H1 (cell line): ENCODE data around the gene TTC22. TPM values are rescaled to one million over a fixed set of nuclear protein-coding genes. Genes with fewer than 3 reads are reported as not detected.

Experiments used
- CTCF ChIA-PET: fragments of 300-600 bp; sonication (Branson Sonifier 250); formaldehyde crosslinking; loops from one replicate; lab custom pipeline; 2021; ENCODE audit not compliant: partially characterized antibody; lab: Charles Lee
- POLR2A ChIA-PET: fragments of 300-600 bp; sonication (Branson Sonifier 250); formaldehyde crosslinking; loops from one replicate; lab custom pipeline; 2021; ENCODE audit warnings: inconsistent platforms; ENCODE audit not compliant: partially characterized antibody; lab: Charles Lee
- DNase-seq, 2 experiments: peaks; one replicate each; pipeline versions ENCODE4 v3.0.0 to v3.0.0-alpha.2; 2010 to 2022; ENCODE audit warnings: low spot score in 2 of 2, low read depth in 1 of 2, mixed read lengths in 1 of 2
- FAIRE-seq: peaks from 2 replicates; lab custom pipeline; 2011; peaks lifted over from hg19 to GRCh38; lab: Jason Lieb, UNC
- H2AFZ ChIP-seq: 2 replicates; pipeline ENCODE4 v1.8.1; 2012; ENCODE audit warnings: low read length, inconsistent platforms
- H2AK5ac ChIP-seq: 2 replicates; pipeline ENCODE4 v1.6.1; 2013; ENCODE audit warnings: low read depth, low read length
- H2BK120ac ChIP-seq: replicated peaks from 2 replicates; pipeline ENCODE3; 2013; ENCODE audit warnings: low read depth, low read length, inconsistent platforms
- H2BK12ac ChIP-seq: 2 replicates; pipeline ENCODE4 v1.6.1; 2013; ENCODE audit warnings: low read depth, low read length
- H2BK15ac ChIP-seq: 2 replicates; pipeline ENCODE4 v1.6.1; 2013; ENCODE audit warnings: low read length
- H2BK20ac ChIP-seq: 2 replicates; pipeline ENCODE4 v1.6.1; 2013; ENCODE audit warnings: low read length
- H2BK5ac ChIP-seq: 2 replicates; pipeline ENCODE4 v1.6.1; 2013; ENCODE audit warnings: low read depth, low read length
- H3K14ac ChIP-seq: 2 replicates; pipeline ENCODE4 v1.6.1; 2013; ENCODE audit warnings: inconsistent platforms; ENCODE audit not compliant: insufficient read length
- H3K18ac ChIP-seq: 2 replicates; pipeline ENCODE4 v1.6.1; 2013; ENCODE audit warnings: low read length; ENCODE audit errors: extremely low read depth
- H3K23ac ChIP-seq: 2 replicates; pipeline ENCODE4 v1.6.1; 2013; ENCODE audit warnings: inconsistent platforms; ENCODE audit not compliant: insufficient read length
- H3K23me2 ChIP-seq: 2 replicates; pipeline ENCODE4 v1.6.1; 2013; ENCODE audit warnings: low read depth, low read length
- H3K27ac ChIP-seq: 2 replicates; pipeline ENCODE4 v1.6.1; 2011; ENCODE audit warnings: low read depth, low read length, inconsistent platforms
- H3K27me3 ChIP-seq, 4 experiments: replicated peaks in 1 of 4; 1 replicate in 1 of 4; 2 replicates in 3 of 4; pipeline versions ENCODE4 v1.6.1 to v1.8.1; 2011 to 2013; ENCODE audit warnings: low read length in 3 of 4, mild to moderate bottlenecking in 3 of 4, inconsistent platforms in 2 of 4, mixed read lengths in 2 of 4, moderate library complexity in 1 of 4; ENCODE audit not compliant: control insufficient read depth in 3 of 4, insufficient read depth in 3 of 4; ENCODE audit errors: extremely low read depth in 1 of 4
- H3K36me3 ChIP-seq, 4 experiments: 2 replicates each; pipeline versions ENCODE4 v1.6.1 to v1.8.1; 2011 to 2013; ENCODE audit warnings: mild to moderate bottlenecking in 4 of 4, low read length in 3 of 4, moderate library complexity in 2 of 4, control low read depth in 1 of 4, inconsistent platforms in 1 of 4; ENCODE audit not compliant: insufficient read depth in 4 of 4, control insufficient read depth in 2 of 4
- H3K4ac ChIP-seq: replicated peaks from 2 replicates; pipeline ENCODE3; 2013; ENCODE audit warnings: low read length, low read depth, mixed read lengths, inconsistent platforms; ENCODE audit not compliant: insufficient read length
- H3K4me1 ChIP-seq, 4 experiments: replicated peaks in 1 of 4; 1 replicate in 1 of 4; 2 replicates in 3 of 4; pipeline versions ENCODE4 v1.6.1 to v1.8.1; 2011 to 2013; ENCODE audit warnings: low read length in 3 of 4, inconsistent platforms in 2 of 4, mixed read lengths in 1 of 4; ENCODE audit not compliant: insufficient read depth in 4 of 4, control insufficient read depth in 3 of 4
- H3K4me2 ChIP-seq, 2 experiments: 2 replicates each; pipeline versions ENCODE4 v1.6.1 to v1.8.1; 2011 to 2013; ENCODE audit warnings: low read depth in 2 of 2, low read length in 2 of 2, control low read depth in 1 of 2, inconsistent platforms in 1 of 2, mild to moderate bottlenecking in 1 of 2; ENCODE audit not compliant: insufficient read depth in 1 of 2
- H3K4me3 ChIP-seq, 4 experiments: fragments of 200-600, 300-600 bp in 1 of 4; sonication (generic), shearing (Covaris generic), sonication (Bioruptor Twin) in 1 of 4; 2 replicates each; pipeline versions ENCODE4 v1.5.1 to v1.8.1; 2011 to 2016; ENCODE audit warnings: low read length in 4 of 4, low read depth in 3 of 4, control low read depth in 2 of 4, inconsistent platforms in 2 of 4, mild to moderate bottlenecking in 2 of 4, mixed read lengths in 1 of 4, moderate library complexity in 1 of 4; ENCODE audit not compliant: insufficient read depth in 2 of 4; ENCODE audit errors: extremely low read depth in 1 of 4
- H3K56ac ChIP-seq: replicated peaks from 2 replicates; pipeline ENCODE3; 2013; ENCODE audit warnings: low read depth, mild to moderate bottlenecking, mixed read lengths, low read length, inconsistent platforms; ENCODE audit not compliant: insufficient read length
- H3K79me1 ChIP-seq: 2 replicates; pipeline ENCODE4 v1.6.1; 2013; ENCODE audit warnings: low read depth, low read length, control low read depth
- H3K79me2 ChIP-seq, 2 experiments: 2 replicates each; pipeline versions ENCODE4 v1.6.1 to v1.8.1; 2012 to 2013; ENCODE audit warnings: low read length in 2 of 2, mild to moderate bottlenecking in 2 of 2, inconsistent platforms in 1 of 2; ENCODE audit not compliant: insufficient read depth in 2 of 2, control insufficient read depth in 1 of 2
- H3K9ac ChIP-seq, 4 experiments: replicated peaks in 1 of 4; 1 replicate in 1 of 4; 2 replicates in 3 of 4; pipeline versions ENCODE4 v1.6.1 to v1.8.1; 2011 to 2013; ENCODE audit warnings: low read depth in 3 of 4, low read length in 3 of 4, control low read depth in 2 of 4, mild to moderate bottlenecking in 2 of 4, moderate library complexity in 2 of 4, inconsistent platforms in 1 of 4; ENCODE audit errors: extremely low read depth in 1 of 4
- H3K9me3 ChIP-seq, 2 experiments: 2 replicates each; pipeline versions ENCODE4 v1.6.1 to v1.8.1; 2012 to 2013; ENCODE audit warnings: mild to moderate bottlenecking in 2 of 2, moderate library complexity in 2 of 2, control low read depth in 1 of 2, inconsistent platforms in 1 of 2, low read depth in 1 of 2, low read length in 1 of 2, mixed read lengths in 1 of 2; ENCODE audit not compliant: insufficient read depth in 2 of 2
- H4K20me1 ChIP-seq, 2 experiments: replicated peaks in 1 of 2; 2 replicates each; pipeline versions ENCODE3 to v1.8.1; 2011 to 2013; ENCODE audit warnings: inconsistent platforms in 2 of 2, low read length in 2 of 2, mild to moderate bottlenecking in 1 of 2; ENCODE audit not compliant: insufficient read depth in 2 of 2, control insufficient read depth in 1 of 2
- H4K5ac ChIP-seq: 2 replicates; pipeline ENCODE4 v1.6.1; 2013; ENCODE audit warnings: low read length, low read depth, mixed read lengths, inconsistent platforms; ENCODE audit not compliant: insufficient read length
- H4K8ac ChIP-seq: 2 replicates; pipeline ENCODE4 v1.8.0; 2013; ENCODE audit warnings: mild to moderate bottlenecking, moderate library complexity, low read length, inconsistent platforms; ENCODE audit not compliant: insufficient read depth; ENCODE audit errors: extremely low read depth
- H4K91ac ChIP-seq: replicated peaks from 2 replicates; pipeline ENCODE3; 2013; ENCODE audit warnings: low read length, mixed read lengths, inconsistent platforms; ENCODE audit not compliant: insufficient read length
- WGBS, 2 experiments: shearing (Covaris generic) in 1 of 2; methylation state at CpG; one replicate each; pipeline versions ENCODE4 v1.1.6 to v1.1.7; 2013 to 2015; ENCODE audit warnings: low lambda C conversion rate in 2 of 2, mixed read lengths in 2 of 2, inconsistent platforms in 1 of 2, low coverage in 1 of 2, missing lambda C conversion rate in 1 of 2; ENCODE audit not compliant: insufficient replicate concordance in 2 of 2, insufficient coverage in 1 of 2, insufficient read length in 1 of 2; ENCODE audit errors: extremely low coverage in 1 of 2, missing lambda C conversion rate in 1 of 2; 5-methylcytosine and 5-hydroxymethylcytosine counted together
- polyA plus RNA-seq, 7 experiments: library from polyadenylated mRNA; depleted of rRNA in 3 of 7; stranded (reverse) in 5 of 7; unstranded in 2 of 7; fragments of >200 nt in 5 of 7; fragments of 200-250 nt in 2 of 7; gene quantifications; 1 replicate in 5 of 7; 2 replicates in 1 of 7; 4 replicates in 1 of 7; pipeline versions ENCODE4 v1.2.1 to v1.2.3, GENCODE V29; 2011 to 2013; ENCODE audit warnings: missing spikeins in 2 of 7, mixed read lengths in 2 of 7
- total RNA-seq: library from RNA; stranded (reverse); fragmentation: NEBNext Ultra II Directional; extraction: Animal tissue kit (Norgen Biotek cat#: 25700); gene quantifications from 2 replicates; pipeline ENCODE4 v1.2.1, GENCODE V29; 2021

Gene TTC22
- total and polyA plus RNA-seq, 2 of the 8 experiments (the other 6 are each of a cell fraction or from before 2014, with no cell fraction given), result 1.00 to 1.6 TPM

- Histone ChIP-seq H2AFZ (no peak overlapping the region), H4K8ac (no peak overlapping the region), H3K4me3 (no peak overlapping the region), H2BK20ac (no peak overlapping the region), H4K91ac (no peak overlapping the region), H3K9ac (no peak overlapping the region), H4K5ac (no peak overlapping the region), H3K56ac (no peak overlapping the region), H3K27ac (no peak overlapping the region), H2BK12ac (no peak overlapping the region), H2AK5ac (no peak overlapping the region), H3K4me1 (no peaks in the 10 kb centered on the region), H2BK120ac (no peak overlapping the region), H3K14ac (no peak overlapping the region), H4K20me1 (peaks cover 0 to 5% of the 10 kb centered on the region in 2 experiments), H3K79me1 (no peaks in the 10 kb centered on the region), H2BK15ac (no peak overlapping the region), H3K36me3 (peaks cover 6 to 48% (median 26%) of the 10 kb centered on the region in 4 experiments; a peak in 7 of 8 replicates), H3K9me3 (no peaks in the 10 kb centered on the region), H3K4ac (no peak overlapping the region), H3K23ac (no peak overlapping the region), H3K18ac (no peak overlapping the region), H3K79me2 (no peaks in the 10 kb centered on the region), H3K23me2 (no peaks in the 10 kb centered on the region), H3K4me2 (no peak overlapping the region), H3K27me3 (no peaks in the 10 kb centered on the region), H2BK5ac (no peak overlapping the region)
- ChIA-PET CTCF (interaction anchor here (1.0 kb wide), 2 partner anchors 18 to 55 kb away, joined by 3 to 4 read pairs; no protein-coding TSS in a partner anchor), POLR2A (no interaction called here)
- DNase-seq (no peak), FAIRE-seq (no peak)
- WGBS, 2 experiments, result 81% methylated on average over 6 of the region's 6 CpGs; no CpG with 5 or more reads in 1 of the 2 experiments
These were observed 62.9 kb downstream of the TTC22 start for GRCh38 chr1:54738244-54738643.
